ENCODE data around the gene TECPR2.

GRCh38 chr14:102497998-102498677 is 135.4 kb downstream of the TECPR2 start:
- TF ChIP-seq POLR2A (IDR thresholded peaks at IDR 0.05) (no peak), CTCF (IDR thresholded peaks at IDR 0.05) (no peak)
